ENCODE data around the gene ZNF622.
"Not testable (repeated sequence)": the region's sequence is repeated elsewhere in the genome, so short reads cannot be mapped to it uniquely, and the experiment has no call there.

Gene ZNF622

GRCh38 chr5:16457853-16458252 is 7.7 kb downstream of the ZNF622 start:
- H3K36me3 ChIP-seq (ENCODE audit: control insufficient read depth in 2 of 2, insufficient read depth in 2 of 2, low read length in 2 of 2), result peaks cover 34 to 40% of the 10 kb centered on the region in 2 donors
- H3K4me1 ChIP-seq (ENCODE audit: control insufficient read depth, insufficient read depth, low read length), result no peaks in the 10 kb centered on the region
- H3K4me3 ChIP-seq (ENCODE audit: low read length in 2 of 2), result no peak overlapping the region
- no peaks in the 10 kb centered on the region for H3K9me3 ChIP-seq (ENCODE audit: control insufficient read depth in 2 of 2, low read length in 2 of 2)
- no peak overlapping the region for H3K27ac ChIP-seq (ENCODE audit: low read length)
- no peak overlapping the region for H3K9ac ChIP-seq (ENCODE audit: low read length in 2 of 2)
- no peaks in the 10 kb centered on the region for H3K27me3 ChIP-seq (ENCODE audit: control insufficient read depth in 1 of 2, insufficient read depth in 2 of 2, low read length in 2 of 2)

- Histone ChIP-seq H3K4me3 (ENCODE audit: low read length in 2 of 2) (no peak overlapping the region), H3K9ac (ENCODE audit: low read length in 2 of 2) (no peak overlapping the region), H3K9me3 (ENCODE audit: control insufficient read depth in 2 of 2, low read length in 2 of 2) (no peaks in the 10 kb centered on the region), H3K27me3 (ENCODE audit: control insufficient read depth in 1 of 2, insufficient read depth in 2 of 2, low read length in 2 of 2) (no peaks in the 10 kb centered on the region), H3K36me3 (ENCODE audit: control insufficient read depth in 2 of 2, insufficient read depth in 2 of 2, low read length in 2 of 2) (peaks cover 34 to 39% of the 10 kb centered on the region in 2 donors), H3K27ac (ENCODE audit: low read length) (no peak overlapping the region), H3K4me1 (ENCODE audit: control insufficient read depth, insufficient read depth, low read length) (no peaks in the 10 kb centered on the region)
Observed at GRCh38 chr5:16457451-16457850, 8.1 kb downstream of the ZNF622 start.

GRCh38 chr5:16456103-16456832 is 9.3 kb downstream of the ZNF622 start:
- Histone ChIP-seq H3K4me3 (ENCODE audit: low read length in 2 of 2) (no peak overlapping the region), H3K9me3 (ENCODE audit: control insufficient read depth in 2 of 2, low read length in 2 of 2) (no peaks in the 10 kb centered on the region), H3K27ac (ENCODE audit: low read length) (no peak overlapping the region), H3K27me3 (ENCODE audit: control insufficient read depth in 1 of 2, insufficient read depth in 2 of 2, low read length in 2 of 2) (no peaks in the 10 kb centered on the region), H3K4me1 (ENCODE audit: control insufficient read depth, insufficient read depth, low read length) (no peaks in the 10 kb centered on the region), H3K36me3 (ENCODE audit: control insufficient read depth in 2 of 2, insufficient read depth in 2 of 2, low read length in 2 of 2) (peaks cover 31 to 34% of the 10 kb centered on the region in 2 donors), H3K9ac (ENCODE audit: low read length in 2 of 2) (no peak overlapping the region)

GRCh38 chr5:16455668-16456067 is 9.9 kb downstream of the ZNF622 start:
- no peak overlapping the region for H3K9ac ChIP-seq (ENCODE audit: low read length in 2 of 2)
- H3K9me3 ChIP-seq (ENCODE audit: control insufficient read depth in 2 of 2, low read length in 2 of 2), result no peaks in the 10 kb centered on the region
- no peak overlapping the region for H3K27ac ChIP-seq (ENCODE audit: low read length)
- no peaks in the 10 kb centered on the region for H3K27me3 ChIP-seq (ENCODE audit: control insufficient read depth in 1 of 2, insufficient read depth in 2 of 2, low read length in 2 of 2)
- no peaks in the 10 kb centered on the region for H3K4me1 ChIP-seq (ENCODE audit: control insufficient read depth, insufficient read depth, low read length)
- H3K36me3 ChIP-seq (ENCODE audit: control insufficient read depth in 2 of 2, insufficient read depth in 2 of 2, low read length in 2 of 2), result peaks cover 31 to 36% of the 10 kb centered on the region in 2 donors
- no peak overlapping the region for H3K4me3 ChIP-seq (ENCODE audit: low read length in 2 of 2)

- H3K9ac ChIP-seq (ENCODE audit: low read length in 2 of 2), result no peak overlapping the region
- no peak overlapping the region for H3K4me3 ChIP-seq (ENCODE audit: low read length in 2 of 2)
- no peaks in the 10 kb centered on the region for H3K9me3 ChIP-seq (ENCODE audit: control insufficient read depth in 2 of 2, low read length in 2 of 2)
Observed at GRCh38 chr5:16454686-16455085, 10.9 kb downstream of the ZNF622 start.

GRCh38 chr5:16453609-16454008 is 12.0 kb downstream of the ZNF622 start:
- Histone ChIP-seq H3K27me3 (ENCODE audit: control insufficient read depth in 1 of 2, insufficient read depth in 2 of 2, low read length in 2 of 2) (no peaks in the 10 kb centered on the region), H3K9ac (ENCODE audit: low read length in 2 of 2) (no peak overlapping the region), H3K4me1 (ENCODE audit: control insufficient read depth, insufficient read depth, low read length) (no peaks in the 10 kb centered on the region), H3K27ac (ENCODE audit: low read length) (no peak overlapping the region), H3K36me3 (ENCODE audit: control insufficient read depth in 2 of 2, insufficient read depth in 2 of 2, low read length in 2 of 2) (peaks cover 45 to 47% of the 10 kb centered on the region in 2 donors), H3K4me3 (ENCODE audit: low read length in 2 of 2) (no peak overlapping the region), H3K9me3 (ENCODE audit: control insufficient read depth in 2 of 2, low read length in 2 of 2) (no peaks in the 10 kb centered on the region)

More at GRCh38 chr5:16454686-16455085, 10.9 kb downstream of the ZNF622 start:
- H3K4me1 ChIP-seq (ENCODE audit: control insufficient read depth, insufficient read depth, low read length), result no peaks in the 10 kb centered on the region
- no peaks in the 10 kb centered on the region for H3K27me3 ChIP-seq (ENCODE audit: control insufficient read depth in 1 of 2, insufficient read depth in 2 of 2, low read length in 2 of 2)
- H3K36me3 ChIP-seq (ENCODE audit: control insufficient read depth in 2 of 2, insufficient read depth in 2 of 2, low read length in 2 of 2), result peaks cover 39 to 42% of the 10 kb centered on the region in 2 donors
- H3K27ac ChIP-seq (ENCODE audit: low read length), result no peak overlapping the region

GRCh38 chr5:16450163-16450562 is 15.4 kb downstream of the ZNF622 start:
- Histone ChIP-seq H3K9me3 (ENCODE audit: control insufficient read depth in 2 of 2, low read length in 2 of 2) (no peaks in the 10 kb centered on the region), H3K4me3 (ENCODE audit: low read length in 2 of 2) (no peak overlapping the region), H3K27ac (ENCODE audit: low read length) (no peak overlapping the region), H3K9ac (ENCODE audit: low read length in 2 of 2) (no peak overlapping the region), H3K36me3 (ENCODE audit: control insufficient read depth in 2 of 2, insufficient read depth in 2 of 2, low read length in 2 of 2) (peaks cover 35 to 36% of the 10 kb centered on the region in 2 donors), H3K4me1 (ENCODE audit: control insufficient read depth, insufficient read depth, low read length) (no peaks in the 10 kb centered on the region), H3K27me3 (ENCODE audit: control insufficient read depth in 1 of 2, insufficient read depth in 2 of 2, low read length in 2 of 2) (no peaks in the 10 kb centered on the region)

- no peak overlapping the region for H3K9ac ChIP-seq (ENCODE audit: low read length in 2 of 2)
- no peaks in the 10 kb centered on the region for H3K4me1 ChIP-seq (ENCODE audit: control insufficient read depth, insufficient read depth, low read length)
- H3K4me3 ChIP-seq (ENCODE audit: low read length in 2 of 2), result no peak overlapping the region
- no peak overlapping the region for H3K27ac ChIP-seq (ENCODE audit: low read length)
- peaks cover 25 to 32% of the 10 kb centered on the region in 2 donors for H3K36me3 ChIP-seq (ENCODE audit: control insufficient read depth in 2 of 2, insufficient read depth in 2 of 2, low read length in 2 of 2)
- no peaks in the 10 kb centered on the region for H3K9me3 ChIP-seq (ENCODE audit: control insufficient read depth in 2 of 2, low read length in 2 of 2)
- no peaks in the 10 kb centered on the region for H3K27me3 ChIP-seq (ENCODE audit: control insufficient read depth in 1 of 2, insufficient read depth in 2 of 2, low read length in 2 of 2)
Observed at GRCh38 chr5:16446993-16447392, 18.6 kb downstream of the ZNF622 start.

GRCh38 chr5:16437977-16438376 is 27.6 kb downstream of the ZNF622 start:
- H3K9ac ChIP-seq (ENCODE audit: low read length in 2 of 2), result no peak overlapping the region
- H3K27ac ChIP-seq (ENCODE audit: low read length), result no peak overlapping the region
- H3K4me3 ChIP-seq (ENCODE audit: low read length in 2 of 2), result no peak overlapping the region
- H3K9me3 ChIP-seq (ENCODE audit: control insufficient read depth in 2 of 2, low read length in 2 of 2), result no peaks in the 10 kb centered on the region
- no peaks in the 10 kb centered on the region for H3K4me1 ChIP-seq (ENCODE audit: control insufficient read depth, insufficient read depth, low read length)
- H3K36me3 ChIP-seq (ENCODE audit: control insufficient read depth in 2 of 2, insufficient read depth in 2 of 2, low read length in 2 of 2), result no peaks in the 10 kb centered on the region
- no peaks in the 10 kb centered on the region for H3K27me3 ChIP-seq (ENCODE audit: control insufficient read depth in 1 of 2, insufficient read depth in 2 of 2, low read length in 2 of 2)

GRCh38 chr5:16436065-16436682 is 29.4 kb downstream of the ZNF622 start:
- H3K4me3 ChIP-seq (ENCODE audit: low read length in 2 of 2); H3K27ac ChIP-seq (ENCODE audit: low read length); H3K36me3 ChIP-seq (ENCODE audit: control insufficient read depth in 2 of 2, insufficient read depth in 2 of 2, low read length in 2 of 2); H3K27me3 ChIP-seq (ENCODE audit: control insufficient read depth in 1 of 2, insufficient read depth in 2 of 2, low read length in 2 of 2); H3K4me1 ChIP-seq (ENCODE audit: control insufficient read depth, insufficient read depth, low read length); H3K9me3 ChIP-seq (ENCODE audit: control insufficient read depth in 2 of 2, low read length in 2 of 2); H3K9ac ChIP-seq (ENCODE audit: low read length in 2 of 2): not testable (repeated sequence)

GRCh38 chr5:16431490-16431889 is 34.1 kb downstream of the ZNF622 start:
- Histone ChIP-seq H3K4me3 (ENCODE audit: low read length in 2 of 2) (no peak overlapping the region), H3K27me3 (ENCODE audit: control insufficient read depth in 1 of 2, insufficient read depth in 2 of 2, low read length in 2 of 2) (no peaks in the 10 kb centered on the region), H3K4me1 (ENCODE audit: control insufficient read depth, insufficient read depth, low read length) (no peaks in the 10 kb centered on the region), H3K27ac (ENCODE audit: low read length) (no peak overlapping the region), H3K9ac (ENCODE audit: low read length in 2 of 2) (no peak overlapping the region), H3K9me3 (ENCODE audit: control insufficient read depth in 2 of 2, low read length in 2 of 2) (no peaks in the 10 kb centered on the region), H3K36me3 (ENCODE audit: control insufficient read depth in 2 of 2, insufficient read depth in 2 of 2, low read length in 2 of 2) (no peaks in the 10 kb centered on the region)

All from stomach smooth muscle (tissue), 2 donors.